ENCODE measurements around the gene UBL7.

GRCh38 chr15:74453925-74454763 is 6.8 kb downstream of the UBL7 start:
- TF ChIP-seq CTCF (IDR thresholded peaks at IDR 0.05; ENCODE audit: insufficient read depth, low read length) (no peak), POLR2AphosphoS5 (IDR thresholded peaks at IDR 0.05; ENCODE audit: low read depth) (no peak), GABPA (IDR thresholded peaks at IDR 0.05; ENCODE audit: low read depth) (no peak)
- TF ChIP-seq, protein P1, sequence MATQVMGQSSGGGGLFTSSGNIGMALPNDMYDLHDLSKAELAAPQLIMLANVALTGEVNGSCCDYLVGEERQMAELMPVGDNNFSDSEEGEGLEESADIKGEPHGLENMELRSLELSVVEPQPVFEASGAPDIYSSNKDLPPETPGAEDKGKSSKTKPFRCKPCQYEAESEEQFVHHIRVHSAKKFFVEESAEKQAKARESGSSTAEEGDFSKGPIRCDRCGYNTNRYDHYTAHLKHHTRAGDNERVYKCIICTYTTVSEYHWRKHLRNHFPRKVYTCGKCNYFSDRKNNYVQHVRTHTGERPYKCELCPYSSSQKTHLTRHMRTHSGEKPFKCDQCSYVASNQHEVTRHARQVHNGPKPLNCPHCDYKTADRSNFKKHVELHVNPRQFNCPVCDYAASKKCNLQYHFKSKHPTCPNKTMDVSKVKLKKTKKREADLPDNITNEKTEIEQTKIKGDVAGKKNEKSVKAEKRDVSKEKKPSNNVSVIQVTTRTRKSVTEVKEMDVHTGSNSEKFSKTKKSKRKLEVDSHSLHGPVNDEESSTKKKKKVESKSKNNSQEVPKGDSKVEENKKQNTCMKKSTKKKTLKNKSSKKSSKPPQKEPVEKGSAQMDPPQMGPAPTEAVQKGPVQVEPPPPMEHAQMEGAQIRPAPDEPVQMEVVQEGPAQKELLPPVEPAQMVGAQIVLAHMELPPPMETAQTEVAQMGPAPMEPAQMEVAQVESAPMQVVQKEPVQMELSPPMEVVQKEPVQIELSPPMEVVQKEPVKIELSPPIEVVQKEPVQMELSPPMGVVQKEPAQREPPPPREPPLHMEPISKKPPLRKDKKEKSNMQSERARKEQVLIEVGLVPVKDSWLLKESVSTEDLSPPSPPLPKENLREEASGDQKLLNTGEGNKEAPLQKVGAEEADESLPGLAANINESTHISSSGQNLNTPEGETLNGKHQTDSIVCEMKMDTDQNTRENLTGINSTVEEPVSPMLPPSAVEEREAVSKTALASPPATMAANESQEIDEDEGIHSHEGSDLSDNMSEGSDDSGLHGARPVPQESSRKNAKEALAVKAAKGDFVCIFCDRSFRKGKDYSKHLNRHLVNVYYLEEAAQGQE (IDR thresholded peaks at IDR 0.05; ENCODE audit: insufficient replicate concordance, low read depth), result no peak
